NCI-H2107 (cell line): ENCODE measurements around the gene SEM1.
"Not testable (repeated sequence)": the region's sequence is repeated elsewhere in the genome, so short reads cannot be mapped to it uniquely, and the experiment has no call there.

Experiments used
- DNase-seq: peaks from one replicate; lab custom pipeline; 2025; lab: John Stamatoyannopoulos, UW

The SEM1 gene

DNA sequence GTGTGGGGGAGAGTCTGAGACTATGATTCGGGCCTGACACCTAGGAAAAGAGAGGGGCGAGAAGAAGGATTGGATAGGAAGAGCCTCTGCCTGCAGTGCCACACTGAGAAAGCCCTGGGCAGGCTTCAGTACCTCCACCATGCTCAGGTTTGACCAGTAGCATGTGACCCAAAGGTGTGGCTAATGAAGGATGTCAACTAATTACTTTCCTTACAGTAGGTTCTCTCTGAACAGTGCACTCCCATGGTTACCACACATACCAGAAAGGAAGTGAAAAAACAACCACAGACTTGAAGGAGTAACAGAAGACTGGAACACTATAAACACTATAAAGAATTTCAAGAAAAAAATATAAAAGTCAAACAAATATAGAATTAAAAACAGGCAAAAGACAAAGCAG is 46.2 kb downstream of the SEM1 start:
- DNase-seq, result no peak

DNA sequence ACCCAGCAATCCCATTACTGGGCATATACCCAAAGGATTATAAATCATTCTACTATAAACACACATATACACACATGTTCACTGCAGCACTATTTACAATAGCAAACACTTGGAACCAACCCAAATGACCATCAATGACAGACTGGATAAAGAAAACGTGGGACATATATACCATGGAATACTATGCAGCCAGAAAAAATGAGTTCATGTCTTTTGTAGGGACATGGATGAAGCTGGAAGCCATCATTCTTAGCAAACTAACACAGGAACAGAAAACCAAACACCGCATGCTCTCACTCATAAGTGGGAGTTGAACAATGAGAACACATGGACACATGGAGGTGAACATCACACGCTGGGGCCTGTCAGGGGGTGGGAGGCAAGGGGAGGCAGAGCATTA is 47.5 kb downstream of the SEM1 start:
- DNase-seq, result not testable (repeated sequence)

- no peak for DNase-seq
Observed at GRCh38 chr7:96658022-96658412, 51.6 kb downstream of the SEM1 start.

DNA sequence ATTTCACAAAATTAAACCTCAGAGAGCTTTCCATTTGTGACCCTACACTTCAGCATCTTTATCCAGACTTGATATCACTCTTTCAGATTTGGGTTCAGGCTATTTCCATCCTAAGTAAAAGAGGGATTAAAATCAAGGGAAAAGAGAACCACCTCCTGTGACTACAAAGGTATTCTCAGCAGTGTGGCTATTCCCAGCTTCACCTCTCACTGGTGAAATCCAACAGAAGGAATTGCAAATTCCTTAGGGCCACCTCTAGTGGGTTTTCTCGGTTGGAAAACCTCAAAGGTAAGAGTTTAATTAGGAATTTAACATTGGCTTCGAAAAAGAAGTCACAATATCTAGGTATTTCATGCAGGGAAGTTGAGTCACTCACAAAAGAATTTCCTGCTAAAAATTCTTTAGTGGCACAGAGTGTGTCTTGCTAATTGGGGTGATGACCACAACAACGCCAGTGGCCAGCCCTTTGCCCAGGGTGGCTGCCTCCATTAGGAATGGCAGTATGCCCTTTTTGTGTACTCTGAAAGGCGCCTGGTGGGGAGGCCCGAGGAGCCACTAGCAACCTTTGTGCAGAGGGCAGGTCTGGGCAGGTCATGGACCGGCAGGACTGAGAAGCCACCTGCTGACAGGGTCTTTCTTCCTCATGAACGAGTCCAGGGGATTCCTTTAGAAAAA is 52.2 kb downstream of the SEM1 start:
- no peak for DNase-seq

- DNase-seq, result no peak
Observed at GRCh38 chr7:96655956-96656355, 53.7 kb downstream of the SEM1 start.

DNA sequence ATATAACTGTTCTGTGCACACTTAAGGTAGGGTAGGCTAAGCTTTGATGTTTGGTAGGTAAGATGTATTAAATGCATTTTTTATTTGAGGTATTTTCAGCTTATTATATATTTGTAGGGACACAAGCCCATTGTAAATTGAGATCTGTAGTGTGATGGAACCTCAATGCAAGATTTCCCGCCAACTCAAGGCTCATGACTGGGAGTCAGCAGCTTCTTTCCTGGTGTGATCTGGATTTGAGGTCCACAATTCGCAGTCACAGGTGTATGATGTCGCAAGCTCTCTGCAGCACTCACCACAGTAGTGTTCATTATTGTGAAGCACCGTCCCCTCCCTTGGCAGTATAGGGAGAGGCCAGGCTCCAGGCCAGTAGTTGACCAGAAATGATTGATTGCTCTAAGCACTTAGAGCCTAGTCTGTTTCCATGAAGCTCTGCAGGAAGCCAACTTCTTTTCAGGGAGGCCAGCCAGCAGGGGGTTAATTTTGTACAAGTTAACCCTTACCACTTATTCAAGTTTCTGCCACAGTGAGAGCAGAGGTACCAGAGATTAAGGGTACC is 54.9 kb downstream of the SEM1 start:
- DNase-seq, result no peak

DNA sequence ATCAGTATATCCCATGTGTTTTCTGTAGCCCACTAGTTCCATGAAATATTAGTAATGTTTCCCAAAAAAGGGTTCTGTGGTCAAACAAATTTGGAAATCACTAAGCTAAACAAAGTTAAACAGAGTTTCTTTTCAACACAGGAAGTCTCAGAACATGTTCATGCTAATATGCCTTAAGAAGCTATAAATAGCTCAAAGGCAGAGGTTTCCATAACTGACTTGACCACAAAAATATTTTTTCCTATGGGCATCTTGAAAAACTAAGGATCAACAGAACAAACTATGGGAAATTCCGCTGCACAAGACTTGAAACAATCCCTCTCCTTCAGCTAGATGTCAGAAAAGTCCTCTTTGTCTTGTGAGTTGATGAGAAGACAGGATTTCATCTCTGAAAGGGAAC is 59.7 kb downstream of the SEM1 start:
- no peak for DNase-seq

DNA sequence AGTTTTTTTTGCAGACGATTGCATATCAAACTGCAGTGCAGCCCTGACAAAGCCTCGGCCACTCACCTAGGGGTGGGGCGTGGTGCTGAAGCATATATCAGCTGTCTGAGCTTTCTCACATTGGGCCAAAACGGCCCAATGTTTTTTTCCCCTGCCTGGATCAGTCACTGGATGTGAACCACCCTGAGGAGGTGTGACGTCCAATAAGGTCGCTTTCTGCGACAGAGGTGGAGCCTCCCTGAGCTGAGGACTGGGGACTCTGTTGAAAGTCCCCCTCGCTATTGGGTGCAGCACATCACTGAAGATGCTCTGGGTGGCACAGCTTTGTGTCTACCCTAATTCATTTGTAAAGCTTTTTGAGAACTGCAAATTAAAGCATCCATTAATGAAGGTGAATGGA is 60.9 kb downstream of the SEM1 start:
- DNase-seq, result no peak

GRCh38 chr7:96647733-96648132 is 61.9 kb downstream of the SEM1 start:
- DNase-seq, result no peak

- no peak for DNase-seq
Observed at GRCh38 chr7:96645084-96645483, 64.6 kb downstream of the SEM1 start.

DNA sequence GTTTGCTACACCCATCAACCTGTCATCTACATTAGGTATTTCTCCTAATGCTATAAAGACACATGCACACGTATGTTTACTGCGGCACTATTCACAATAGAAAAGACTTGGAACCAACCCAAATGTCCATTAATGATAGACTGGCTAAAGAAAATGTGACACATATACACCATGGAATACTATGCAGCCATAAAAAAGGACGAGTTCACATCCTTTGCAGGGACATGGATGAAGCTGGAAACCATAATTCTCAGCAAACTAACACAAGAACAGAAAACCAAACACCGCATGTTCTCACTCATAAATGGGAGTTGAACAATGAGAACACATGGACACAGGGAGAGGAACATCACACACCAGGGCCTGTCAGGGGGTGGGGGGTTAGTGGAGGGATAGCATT is 66.2 kb downstream of the SEM1 start:
- not testable (repeated sequence) for DNase-seq

DNA sequence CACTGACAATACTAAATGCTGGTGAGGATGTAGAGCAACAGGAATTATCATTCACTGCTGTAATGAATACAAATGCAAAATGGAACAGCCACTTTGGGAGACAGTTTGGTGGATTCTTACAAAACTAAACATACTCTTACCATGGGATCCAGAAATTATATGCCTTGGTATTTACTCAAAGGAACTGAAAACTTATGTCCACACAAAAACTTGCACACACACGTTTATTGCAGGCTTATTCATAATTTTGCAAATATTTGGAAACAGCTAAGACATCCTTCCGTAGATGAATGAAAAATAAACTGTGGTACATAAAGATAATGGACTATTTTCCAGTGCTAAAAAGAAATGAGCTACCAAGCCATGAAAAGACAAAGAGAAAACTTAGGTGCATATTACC is 69.6 kb downstream of the SEM1 start:
- no peak for DNase-seq
